Pancreas (tissue), 10 donors: Measurements from ENCODE around the gene CWC22. TPM values are rescaled to one million over a fixed set of nuclear protein-coding genes. Genes with fewer than 3 reads are reported as not detected.
"Not testable (repeated sequence)": the region's sequence is repeated elsewhere in the genome, so short reads cannot be mapped to it uniquely, and the experiment has no call there.

ENCODE experiments used
- ATAC-seq, 4 donors: fragments of 200-7000 bp; cut with Tn5 transposase; one replicate each; pipeline versions ENCODE4 v1.8.0 to v1.9.1; 2020; ENCODE audit warnings: mild to moderate bottlenecking in 4 of 4, moderate library complexity in 4 of 4
- DNase-seq, 6 donors: peaks; one replicate each; pipeline ENCODE4 v3.0.0-alpha.2; 2020
- FAIRE-seq: peaks from 2 replicates; lab custom pipeline; 2012; peaks lifted over from hg19 to GRCh38; lab: Jason Lieb, UNC
- H3K27ac ChIP-seq, 4 donors: fragments of 200-600 bp; sonication (generic); 1 replicate in 3 of 4; 2 replicates in 1 of 4; pipeline versions ENCODE4 v1.5.0 to v1.8.0; 2020
- H3K27me3 ChIP-seq, 4 donors: fragments of 200-600 bp; one replicate each; pipeline ENCODE4 v1.8.0; 2021
- H3K36me3 ChIP-seq, 3 donors: fragments of 200-600 bp; sonication (generic) in 1 of 3; one replicate each; pipeline versions ENCODE4 v1.5.0 to v1.8.0; 2020 to 2021
- H3K4me1 ChIP-seq, 3 donors: fragments of 200-600 bp; one replicate each; pipeline ENCODE4 v1.8.0; 2021
- H3K4me3 ChIP-seq, 4 donors: fragments of 200-600 bp; sonication (generic) in 2 of 4; one replicate each; pipeline versions ENCODE4 v1.5.0 to v1.8.0; 2020 to 2021
- H3K9me3 ChIP-seq, 4 donors: fragments of 200-600 bp; one replicate each; pipeline ENCODE4 v1.8.0; 2021
- WGBS, 2 donors: extraction: QIAGEN DNeasy Blood & Tissue Kit; methylation state at CpG; one replicate each; pipeline ENCODE4 v1.1.7; 2013; 5-methylcytosine and 5-hydroxymethylcytosine counted together
- intact Hi-C, 3 donors: fragments of 100-400 bp; cut with DNase I; formaldehyde crosslinking; loops; one replicate each; pipeline versions ENCODE4 v1.11.1 to v1.14.2; 2022
- polyA plus RNA-seq, 2 donors: library from polyadenylated mRNA; stranded (reverse); fragments of 200-250 nt; gene quantifications; one replicate each; pipeline ENCODE4 v1.2.3, GENCODE V29; 2013
- total RNA-seq, 6 donors: library from RNA; stranded (reverse); fragmentation: NEBNext Ultra II Directional in 4 of 6; extraction: Animal tissue kit (Norgen Biotek cat#: 25700) in 4 of 6; gene quantifications; one replicate each; pipeline versions ENCODE4 v1.2.1 to v1.2.4, GENCODE V29; 2021 to 2023
- TF ChIP-seq, protein P1 (sequence below), 4 donors: fragments of 200-600 bp; sonication (generic) in 3 of 4; IDR thresholded peaks; one replicate each; pipeline versions ENCODE4 v1.5.0 to v1.8.0; 2021; ENCODE audit warnings: antibody characterized with exemption in 4 of 4
- donor health status: healthy with polysubstance abuse.
- donor health status: DM: no; HTN: no; CAD: no; lungs with moderate emphysema.
- donor health status: DM: no; HTN: no; CAD: no.
- donor health status: control.
- donor health status: control.
- donor health status: Bipolar disorder and iron deficiency.
- donor health status: DM: yes; HTN: yes; CAD: no.
- donor health status: DM: no; HTN: no; CAD: no.
- donor health status: DM: no; HTN: no; CAD: no.
- donor health status: DM: yes; HTN: yes; CAD: no.

The CWC22 gene
- total and polyA plus RNA-seq, 8 donors: 4.7 to 10.4 (median 7.0) TPM

DNA sequence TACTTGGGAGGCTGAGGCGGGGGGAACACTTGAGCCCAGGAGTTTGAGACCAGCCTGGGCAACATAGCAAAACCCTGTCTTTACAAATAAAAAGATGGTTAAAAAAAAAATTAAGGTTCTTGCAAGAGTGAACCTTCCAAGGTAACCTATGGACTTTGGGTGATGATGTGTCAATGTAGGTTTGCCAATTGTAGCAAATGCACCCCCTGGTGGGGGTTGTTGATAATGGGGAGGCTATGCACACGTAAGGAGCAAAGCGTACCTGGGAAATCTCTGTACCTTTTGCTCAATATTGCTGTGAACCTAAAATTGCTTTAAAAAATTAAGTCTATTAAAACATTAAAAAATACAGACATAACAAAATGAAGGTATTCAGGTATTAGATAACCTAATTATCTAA lies 70.4 kb downstream of the CWC22 start:
- no peaks in the 10 kb centered on the region for H3K27me3 ChIP-seq
- H3K36me3 ChIP-seq: no peaks in the 10 kb centered on the region
- no peak overlapping the region for H3K4me3 ChIP-seq
- FAIRE-seq (no peak), DNase-seq (peak in 2 of 6 donors; percentile 18 to 23), ATAC-seq (peak in 2 of 4 donors; percentile 48 to 70)
- H3K27ac ChIP-seq: no peak overlapping the region
- no peaks in the 10 kb centered on the region for H3K9me3 ChIP-seq
- 89 to 95% methylated on average over 3 of the region's 3 CpGs for WGBS, 2 donors
- intact Hi-C loops: no loop called here
- peaks cover 0 to 5% (median 0%) of the 10 kb centered on the region in 3 donors for H3K4me1 ChIP-seq
- TF ChIP-seq, protein P1, sequence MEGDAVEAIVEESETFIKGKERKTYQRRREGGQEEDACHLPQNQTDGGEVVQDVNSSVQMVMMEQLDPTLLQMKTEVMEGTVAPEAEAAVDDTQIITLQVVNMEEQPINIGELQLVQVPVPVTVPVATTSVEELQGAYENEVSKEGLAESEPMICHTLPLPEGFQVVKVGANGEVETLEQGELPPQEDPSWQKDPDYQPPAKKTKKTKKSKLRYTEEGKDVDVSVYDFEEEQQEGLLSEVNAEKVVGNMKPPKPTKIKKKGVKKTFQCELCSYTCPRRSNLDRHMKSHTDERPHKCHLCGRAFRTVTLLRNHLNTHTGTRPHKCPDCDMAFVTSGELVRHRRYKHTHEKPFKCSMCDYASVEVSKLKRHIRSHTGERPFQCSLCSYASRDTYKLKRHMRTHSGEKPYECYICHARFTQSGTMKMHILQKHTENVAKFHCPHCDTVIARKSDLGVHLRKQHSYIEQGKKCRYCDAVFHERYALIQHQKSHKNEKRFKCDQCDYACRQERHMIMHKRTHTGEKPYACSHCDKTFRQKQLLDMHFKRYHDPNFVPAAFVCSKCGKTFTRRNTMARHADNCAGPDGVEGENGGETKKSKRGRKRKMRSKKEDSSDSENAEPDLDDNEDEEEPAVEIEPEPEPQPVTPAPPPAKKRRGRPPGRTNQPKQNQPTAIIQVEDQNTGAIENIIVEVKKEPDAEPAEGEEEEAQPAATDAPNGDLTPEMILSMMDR (IDR thresholded peaks at IDR 0.05): peak in 1 of 4 donors; percentile 26

GRCh38 chr2:179936141-179936540 lies 71.0 kb downstream of the CWC22 start:
- 93% methylated on average over 1 of the region's 1 CpG for WGBS, 2 donors
- Histone ChIP-seq H3K36me3 (no peaks in the 10 kb centered on the region), H3K4me3 (no peak overlapping the region), H3K27me3 (no peaks in the 10 kb centered on the region), H3K4me1 (peaks cover 0 to 5% (median 0%) of the 10 kb centered on the region in 3 donors), H3K9me3 (no peaks in the 10 kb centered on the region), H3K27ac (no peak overlapping the region)
- FAIRE-seq (no peak), ATAC-seq (no peak), DNase-seq (no peak)
- TF ChIP-seq, protein P1 (IDR thresholded peaks at IDR 0.05): no peak
- intact Hi-C loops: no loop called here

DNA sequence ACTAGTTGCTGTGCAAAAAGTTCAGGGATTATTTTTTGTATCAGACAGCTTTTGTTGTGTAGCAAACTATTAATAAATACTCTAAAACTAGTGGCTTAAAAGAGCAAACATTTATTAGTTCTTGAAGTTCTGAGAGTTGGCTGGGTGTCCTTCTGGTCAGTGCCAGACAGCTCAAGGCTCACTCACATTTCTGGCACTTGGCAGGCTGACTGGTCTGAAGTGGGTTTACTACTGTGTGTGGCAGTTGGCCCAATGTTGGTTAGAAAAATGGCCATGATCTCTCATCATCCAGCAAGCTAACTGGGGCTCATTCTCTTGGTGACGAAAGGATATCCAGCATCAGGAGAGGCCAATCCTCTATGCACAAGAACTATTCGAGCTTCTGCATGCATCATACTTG lies 74.3 kb downstream of the CWC22 start:
- 57 to 71% methylated on average over 2 of the region's 2 CpGs for WGBS, 2 donors
- Histone ChIP-seq H3K9me3 (no peaks in the 10 kb centered on the region), H3K27me3 (no peaks in the 10 kb centered on the region), H3K4me1 (peaks cover 0 to 5% (median 0%) of the 10 kb centered on the region in 3 donors), H3K27ac (no peak overlapping the region), H3K4me3 (no peak overlapping the region), H3K36me3 (no peaks in the 10 kb centered on the region)
- ATAC-seq (peak; percentile 75 to 95 (median 92)), FAIRE-seq (no peak), DNase-seq (peak in 4 of 6 donors; percentile 29 to 53 (median 44))
- TF ChIP-seq, protein P1 (IDR thresholded peaks at IDR 0.05): no peak
- intact Hi-C loops: no loop called here

- FAIRE-seq: no peak
- TF ChIP-seq, protein P1 (IDR thresholded peaks at IDR 0.05): no peak
- Histone ChIP-seq H3K9me3 (no peaks in the 10 kb centered on the region), H3K36me3 (no peaks in the 10 kb centered on the region), H3K4me1 (peaks cover 0 to 5% (median 0%) of the 10 kb centered on the region in 3 donors), H3K27me3 (no peaks in the 10 kb centered on the region), H3K27ac (no peak overlapping the region), H3K4me3 (no peak overlapping the region)
- DNase-seq: no peak
- WGBS, 2 donors: 65 to 83% methylated on average over 3 of the region's 3 CpGs
- intact Hi-C loops: no loop called here
- ATAC-seq: no peak
Measured at GRCh38 chr2:179931502-179931901, 75.6 kb downstream of the CWC22 start.

- H3K9me3 ChIP-seq, DNase-seq, H3K4me1 ChIP-seq, H3K27me3 ChIP-seq, ATAC-seq, intact Hi-C loops, H3K36me3 ChIP-seq, H3K27ac ChIP-seq, FAIRE-seq, H3K4me3 ChIP-seq: not testable (repeated sequence)
- WGBS, 2 donors: 98% methylated on average over 3 of the region's 3 CpGs
Measured at GRCh38 chr2:179929997-179930396, 77.1 kb downstream of the CWC22 start.
